DND-41 (cell line): ENCODE results near the gene MINDY4.

Source experiments
- EZH2 ChIP-seq: IDR thresholded peaks from 3 replicates; pipeline ENCODE4 v1.6.1; 2012; ENCODE audit warnings: borderline replicate concordance, low read depth, mild to moderate bottlenecking, moderate library complexity, low read length, inconsistent platforms; ENCODE audit not compliant: severe bottlenecking
- TF ChIP-seq, protein P1 (sequence below): IDR thresholded peaks from 2 replicates; pipeline ENCODE4 v1.5.1; 2012; ENCODE audit warnings: borderline replicate concordance, low read length, moderate library complexity, mild to moderate bottlenecking; ENCODE audit not compliant: poor library complexity, severe bottlenecking; ENCODE audit errors: extremely low read depth

DNA sequence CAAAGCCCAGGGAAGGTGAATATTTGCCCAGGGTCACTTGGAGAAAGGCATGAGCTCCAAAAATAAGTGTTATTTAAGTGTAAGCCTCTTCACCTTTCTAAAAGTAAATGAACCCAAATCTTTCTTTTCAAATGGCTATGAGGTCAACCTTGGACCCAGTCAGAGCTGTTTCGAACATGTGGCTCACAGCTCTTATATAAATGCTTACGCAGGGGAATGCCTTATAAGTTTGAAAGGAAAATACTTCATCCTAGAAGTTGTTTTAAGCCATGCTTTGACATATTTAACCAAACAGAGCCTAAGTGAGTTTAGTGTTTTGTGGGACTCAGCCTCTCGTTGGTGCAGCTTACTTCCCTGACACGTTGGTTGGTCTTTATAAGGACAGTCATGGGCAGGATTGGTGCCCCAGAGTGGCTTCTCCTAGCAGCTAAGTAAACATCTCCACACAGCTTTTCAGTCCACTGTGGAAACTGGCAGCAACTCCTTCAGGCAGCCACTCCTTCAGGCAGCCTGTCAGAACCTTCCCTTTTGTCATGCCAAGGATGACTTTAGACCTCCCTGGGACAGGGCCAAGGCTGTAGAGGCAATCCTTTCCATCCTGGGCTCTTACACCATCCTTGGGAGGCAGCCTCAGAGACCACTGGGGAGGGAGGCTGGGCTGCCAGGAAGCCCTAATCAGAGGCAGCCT, 43.6 kb downstream of the MINDY4 start:
- TF ChIP-seq, protein P1, sequence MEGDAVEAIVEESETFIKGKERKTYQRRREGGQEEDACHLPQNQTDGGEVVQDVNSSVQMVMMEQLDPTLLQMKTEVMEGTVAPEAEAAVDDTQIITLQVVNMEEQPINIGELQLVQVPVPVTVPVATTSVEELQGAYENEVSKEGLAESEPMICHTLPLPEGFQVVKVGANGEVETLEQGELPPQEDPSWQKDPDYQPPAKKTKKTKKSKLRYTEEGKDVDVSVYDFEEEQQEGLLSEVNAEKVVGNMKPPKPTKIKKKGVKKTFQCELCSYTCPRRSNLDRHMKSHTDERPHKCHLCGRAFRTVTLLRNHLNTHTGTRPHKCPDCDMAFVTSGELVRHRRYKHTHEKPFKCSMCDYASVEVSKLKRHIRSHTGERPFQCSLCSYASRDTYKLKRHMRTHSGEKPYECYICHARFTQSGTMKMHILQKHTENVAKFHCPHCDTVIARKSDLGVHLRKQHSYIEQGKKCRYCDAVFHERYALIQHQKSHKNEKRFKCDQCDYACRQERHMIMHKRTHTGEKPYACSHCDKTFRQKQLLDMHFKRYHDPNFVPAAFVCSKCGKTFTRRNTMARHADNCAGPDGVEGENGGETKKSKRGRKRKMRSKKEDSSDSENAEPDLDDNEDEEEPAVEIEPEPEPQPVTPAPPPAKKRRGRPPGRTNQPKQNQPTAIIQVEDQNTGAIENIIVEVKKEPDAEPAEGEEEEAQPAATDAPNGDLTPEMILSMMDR, result no peak
- no peak for TF ChIP-seq EZH2
